HG03354 (cell line): ENCODE data around the gene DNAJC21.

Experiments
- ATAC-seq: cut with Tn5 transposase; IDR thresholded peaks from one replicate; pipeline ENCODE4 v1.9.1; 2021; ENCODE audit warnings: mild to moderate bottlenecking; ENCODE audit not compliant: unreplicated experiment, poor library complexity, severe bottlenecking

The DNAJC21 gene

GRCh38 chr5:34929134-34929719, at the start of gene DNAJC21:
TSS of gene DNAJC21 (plus strand) at chr5:34929559. CDS start at chr5:34929820, 261 bp downstream.
- peak; percentile 90 for ATAC-seq

- ATAC-seq, result no peak
Observed at GRCh38 chr5:34881246-34881645, 48.1 kb upstream of the DNAJC21 start.

GRCh38 chr5:34886392-34887119, 42.8 kb upstream of the DNAJC21 start:
- no peak for ATAC-seq

GRCh38 chr5:34889394-34889793, 40.0 kb upstream of the DNAJC21 start:
- ATAC-seq, result no peak

GRCh38 chr5:34891981-34892380, 37.4 kb upstream of the DNAJC21 start:
- no peak for ATAC-seq

- no peak for ATAC-seq
Observed at GRCh38 chr5:34892414-34892813, 36.9 kb upstream of the DNAJC21 start.

- no peak for ATAC-seq
Observed at GRCh38 chr5:34894716-34895115, 34.6 kb upstream of the DNAJC21 start.

GRCh38 chr5:34895641-34896419, 33.5 kb upstream of the DNAJC21 start:
- ATAC-seq, result no peak

GRCh38 chr5:34897646-34898045, 31.7 kb upstream of the DNAJC21 start:
- ATAC-seq, result no peak

- ATAC-seq, result peak; percentile 96
Observed at GRCh38 chr5:34898258-34898895, 31.0 kb upstream of the DNAJC21 start.

GRCh38 chr5:34899066-34899465, 30.3 kb upstream of the DNAJC21 start:
- ATAC-seq, result no peak

GRCh38 chr5:34900652-34901051, 28.7 kb upstream of the DNAJC21 start:
- ATAC-seq, result no peak

GRCh38 chr5:34903260-34903659, 26.1 kb upstream of the DNAJC21 start:
- ATAC-seq, result no peak

- ATAC-seq, result no peak
Observed at GRCh38 chr5:34905564-34905963, 23.8 kb upstream of the DNAJC21 start.

- ATAC-seq, result no peak
Observed at GRCh38 chr5:34913072-34913471, 16.3 kb upstream of the DNAJC21 start.

- peak; percentile 21 for ATAC-seq
Observed at GRCh38 chr5:34914671-34915138, 14.7 kb upstream of the DNAJC21 start.

- peak; percentile 98 for ATAC-seq
Observed at GRCh38 chr5:34915139-34915855, 14.1 kb upstream of the DNAJC21 start, which contains the start of the genes BRIX1 and RAD1. TSS of gene BRIX1 (plus strand) at chr5:34915711. CDS start at chr5:34915739, 28 bp downstream. TSS of gene RAD1 (minus strand) at chr5:34915504. CDS start at chr5:34914892, 612 bp downstream.

- ATAC-seq, result peak; percentile 20
Observed at GRCh38 chr5:34915856-34916192, 13.5 kb upstream of the DNAJC21 start.

GRCh38 chr5:34916518-34916917, 12.8 kb upstream of the DNAJC21 start:
- ATAC-seq, result no peak
